Small intestine (tissue), 7 donors: ENCODE data around the gene CDC42EP5. TPM values are rescaled to one million over a fixed set of nuclear protein-coding genes. Genes with fewer than 3 reads are reported as not detected.

Experiments used
- DNase-seq, 2 donors: peaks; one replicate each; pipeline versions ENCODE4 v3.0.0 to v3.0.0-alpha.2; 2013
- FAIRE-seq: peaks from 2 replicates; lab custom pipeline; 2012; peaks lifted over from hg19 to GRCh38; lab: Jason Lieb, UNC
- H3K27ac ChIP-seq, 3 donors: one replicate each; pipeline ENCODE4 v1.5.1; 2013; ENCODE audit warnings: low read length in 2 of 3, mild to moderate bottlenecking in 2 of 3, control low read depth in 1 of 3, inconsistent platforms in 1 of 3, low read depth in 1 of 3, moderate library complexity in 1 of 3
- H3K27me3 ChIP-seq, 3 donors: one replicate each; pipeline ENCODE4 v1.6.1; 2013; ENCODE audit warnings: low read length in 3 of 3, inconsistent platforms in 1 of 3; ENCODE audit not compliant: control insufficient read depth in 3 of 3, insufficient read depth in 3 of 3
- H3K36me3 ChIP-seq, 3 donors: one replicate each; pipeline ENCODE4 v1.6.1; 2013; ENCODE audit warnings: low read length in 3 of 3, inconsistent platforms in 1 of 3, low read depth in 1 of 3, mild to moderate bottlenecking in 1 of 3, moderate library complexity in 1 of 3; ENCODE audit not compliant: control insufficient read depth in 3 of 3, insufficient read depth in 2 of 3
- H3K4me1 ChIP-seq, 3 donors: one replicate each; pipeline ENCODE4 v1.6.1; 2013; ENCODE audit warnings: low read length in 2 of 3, inconsistent platforms in 1 of 3, low read depth in 1 of 3, mild to moderate bottlenecking in 1 of 3, moderate library complexity in 1 of 3; ENCODE audit not compliant: control insufficient read depth in 3 of 3, insufficient read depth in 2 of 3
- H3K4me3 ChIP-seq, 3 donors: one replicate each; pipeline ENCODE4 v1.5.1; 2013; ENCODE audit warnings: low read length in 3 of 3, control low read depth in 1 of 3, inconsistent platforms in 1 of 3, low read depth in 1 of 3, mild to moderate bottlenecking in 1 of 3, moderate library complexity in 1 of 3
- H3K9me3 ChIP-seq, 2 donors: one replicate each; pipeline ENCODE4 v1.6.1; 2013; ENCODE audit warnings: low read depth in 1 of 2, low read length in 1 of 2; ENCODE audit not compliant: control insufficient read depth in 2 of 2, insufficient read depth in 1 of 2
- WGBS, 3 donors: extraction: QIAGEN DNeasy Blood & Tissue Kit; methylation state at CpG; one replicate each; pipeline ENCODE4 v1.1.7; 2013; 5-methylcytosine and 5-hydroxymethylcytosine counted together
- polyA plus RNA-seq, 4 donors: library from polyadenylated mRNA; stranded (reverse) in 3 of 4; unstranded in 1 of 4; fragments of 200-250 nt in 3 of 4; fragments of 120-200 nt in 1 of 4; gene quantifications; one replicate each; pipeline versions ENCODE4 v1.2.1 to v1.2.3, GENCODE V29; 2013
- donor health status: healthy with polysubstance abuse.
- donor health status: control.
- donor health status: control.
- donor health status: Bipolar disorder and iron deficiency.
- donor health status: healthy.

CDC42EP5 gene
- polyA plus RNA-seq, 4 donors, result 131 to 215 (median 163) TPM

DNA sequence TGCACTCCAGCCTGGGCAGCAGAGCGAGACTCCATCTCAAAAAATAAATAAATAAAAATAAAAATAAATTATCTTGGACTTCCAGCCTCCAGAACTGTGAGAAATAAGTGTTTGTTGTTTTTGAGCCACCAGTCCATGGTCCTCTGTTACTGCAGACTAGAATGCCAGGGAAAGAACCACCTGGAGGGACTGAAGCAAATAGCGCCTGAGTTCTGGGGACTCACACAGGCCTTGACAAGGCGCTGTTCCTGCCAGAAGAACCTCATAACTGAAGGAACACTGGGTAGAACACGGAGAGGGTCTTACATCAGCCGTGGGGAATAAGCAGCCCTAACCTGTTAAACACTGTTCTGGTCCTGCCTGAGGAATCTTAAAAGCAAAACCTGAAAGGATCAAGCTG lies 32.5 kb downstream of the CDC42EP5 start:
- no peaks in the 10 kb centered on the region for H3K27me3 ChIP-seq
- FAIRE-seq, result no peak
- H3K36me3 ChIP-seq, result peaks cover 0 to 25% (median 1%) of the 10 kb centered on the region in 3 donors
- H3K27ac ChIP-seq, result no peak overlapping the region
- WGBS, 3 donors, result 91 to 95% (median 94%) methylated on average over 5 of the region's 5 CpGs
- no peaks in the 10 kb centered on the region for H3K9me3 ChIP-seq
- peaks cover 0 to 16% (median 3%) of the 10 kb centered on the region in 3 donors for H3K4me1 ChIP-seq
- no peak for DNase-seq
- no peak overlapping the region for H3K4me3 ChIP-seq

DNA sequence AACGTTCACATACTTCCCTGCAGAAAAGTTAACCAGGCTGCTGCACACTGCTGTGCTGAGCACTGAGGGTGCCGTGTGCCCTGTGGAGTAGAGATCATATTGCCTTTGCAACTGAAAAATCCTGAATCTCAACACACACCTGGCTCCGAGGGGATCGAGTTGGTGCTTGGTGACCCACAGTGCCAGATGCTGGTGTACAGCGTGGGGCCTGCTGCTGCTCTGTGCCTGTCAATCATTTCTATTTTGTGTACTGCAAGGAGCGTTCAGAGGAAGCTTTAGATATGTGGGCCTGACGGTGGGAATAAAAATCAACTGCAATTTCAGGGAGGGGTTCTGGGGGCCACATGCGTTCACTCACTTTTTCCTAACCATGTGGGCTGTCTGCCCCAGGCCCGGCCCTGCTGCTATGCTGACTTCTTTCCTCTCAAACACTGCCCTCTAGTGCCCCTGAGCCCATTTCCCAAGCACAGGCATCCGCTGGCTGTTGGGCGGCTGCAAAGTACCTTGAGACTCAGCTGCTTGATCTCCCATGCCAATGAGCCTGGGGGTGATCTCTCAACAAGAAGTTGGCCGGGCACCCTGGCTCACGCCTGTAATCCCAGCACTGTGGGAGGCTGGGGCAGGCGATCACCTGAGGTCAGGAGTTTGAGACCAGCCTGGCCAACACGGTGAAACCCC lies 33.8 kb downstream of the CDC42EP5 start:
- 43 to 62% (median 52%) methylated on average over 15 of the region's 15 CpGs for WGBS, 3 donors
- Histone ChIP-seq H3K4me3 (no peak overlapping the region), H3K9me3 (no peaks in the 10 kb centered on the region), H3K4me1 (peaks cover 0 to 8% (median 0%) of the 10 kb centered on the region in 3 donors), H3K27ac (no peak overlapping the region), H3K36me3 (peaks cover 0 to 25% (median 0%) of the 10 kb centered on the region in 3 donors), H3K27me3 (no peaks in the 10 kb centered on the region)
- FAIRE-seq (no peak), DNase-seq (peak; percentile 61 to 69)

DNA sequence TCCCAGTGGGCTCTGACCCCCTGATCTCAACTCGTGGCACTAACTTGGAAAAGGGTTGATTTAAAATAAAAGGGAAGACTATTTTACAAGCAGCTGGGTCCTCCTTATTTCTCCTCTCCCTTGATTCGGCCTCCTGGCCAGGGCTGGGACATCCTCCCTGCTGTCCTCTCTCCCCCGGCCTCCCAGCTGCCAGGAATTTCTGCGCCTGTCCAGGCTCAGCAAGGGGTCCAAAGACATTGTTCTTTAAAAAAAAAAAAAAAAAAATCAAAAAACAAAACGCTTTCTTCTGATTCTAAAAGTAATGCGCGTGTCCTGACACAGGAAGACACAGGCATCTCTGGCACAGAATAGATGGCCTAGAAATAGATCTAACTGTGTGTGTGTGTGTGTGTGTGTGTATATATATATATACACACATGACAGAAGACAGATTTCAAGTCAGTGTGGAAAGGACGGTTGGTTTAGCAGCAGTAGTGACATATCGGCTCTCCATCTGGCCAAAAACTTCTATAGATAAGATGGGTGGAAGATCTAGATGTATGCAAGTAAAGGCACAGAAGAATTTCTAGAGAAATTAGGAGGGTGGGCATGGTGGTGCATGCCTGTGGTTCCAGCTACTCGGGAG lies 36.4 kb downstream of the CDC42EP5 start:
- no peak for DNase-seq
- H3K9me3 ChIP-seq, result no peaks in the 10 kb centered on the region
- H3K36me3 ChIP-seq, result peaks cover 0 to 18% (median 0%) of the 10 kb centered on the region in 3 donors
- peaks cover 0 to 6% (median 0%) of the 10 kb centered on the region in 3 donors for H3K4me1 ChIP-seq
- no peak for FAIRE-seq
- H3K27me3 ChIP-seq, result no peaks in the 10 kb centered on the region
- 74 to 89% (median 87%) methylated on average over 10 of the region's 10 CpGs for WGBS, 3 donors
- no peak overlapping the region for H3K27ac ChIP-seq
- no peak overlapping the region for H3K4me3 ChIP-seq

- peaks cover 0 to 6% (median 0%) of the 10 kb centered on the region in 3 donors for H3K4me1 ChIP-seq
- H3K9me3 ChIP-seq, result no peaks in the 10 kb centered on the region
- DNase-seq, result no peak
- WGBS, 3 donors, result 56 to 76% (median 68%) methylated on average over 12 to 15 of the region's 15 CpGs
- no peak for FAIRE-seq
- H3K27me3 ChIP-seq, result no peaks in the 10 kb centered on the region
- no peak overlapping the region for H3K4me3 ChIP-seq
- H3K36me3 ChIP-seq, result peaks cover 0 to 18% (median 0%) of the 10 kb centered on the region in 3 donors
- H3K27ac ChIP-seq, result no peak overlapping the region
Observed at GRCh38 chr19:54436031-54436523, 37.0 kb downstream of the CDC42EP5 start.

GRCh38 chr19:54435551-54436016 lies 37.5 kb downstream of the CDC42EP5 start:
- WGBS, 3 donors, result 44 to 53% (median 46%) methylated on average over 13 to 16 of the region's 16 CpGs
- no peak for FAIRE-seq
- Histone ChIP-seq H3K27me3 (no peaks in the 10 kb centered on the region), H3K36me3 (peaks cover 0 to 18% (median 0%) of the 10 kb centered on the region in 3 donors), H3K4me3 (no peak overlapping the region), H3K9me3 (no peaks in the 10 kb centered on the region), H3K4me1 (peaks cover 0 to 7% (median 0%) of the 10 kb centered on the region in 3 donors), H3K27ac (no peak overlapping the region)
- DNase-seq, result no peak

DNA sequence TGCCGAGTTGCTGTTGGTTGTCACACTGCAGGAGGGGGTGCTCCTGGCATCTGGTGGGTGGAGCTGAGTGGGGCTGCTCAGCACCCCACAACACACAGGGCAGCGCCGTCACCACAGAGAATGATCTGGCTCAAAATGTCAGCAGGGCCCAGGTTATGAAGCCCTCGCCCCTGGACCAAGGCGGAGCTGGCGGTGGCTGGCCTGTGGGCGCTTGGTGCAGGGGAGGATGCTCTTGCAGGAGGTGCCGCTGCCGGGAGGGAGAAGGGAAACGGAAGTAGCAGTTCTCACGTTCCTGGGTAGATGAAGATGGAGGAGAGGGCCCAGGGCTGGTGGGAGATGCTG lies 38.3 kb downstream of the CDC42EP5 start:
- DNase-seq (no peak), FAIRE-seq (no peak)
- Histone ChIP-seq H3K9me3 (no peaks in the 10 kb centered on the region), H3K4me1 (peaks cover 0 to 14% (median 0%) of the 10 kb centered on the region in 3 donors), H3K36me3 (peaks cover 0 to 14% (median 0%) of the 10 kb centered on the region in 3 donors), H3K27me3 (peaks cover 0 to 5% (median 2%) of the 10 kb centered on the region in 3 donors), H3K27ac (no peak overlapping the region), H3K4me3 (no peak overlapping the region)
- 14 to 36% (median 21%) methylated on average over 11 of the region's 11 CpGs for WGBS, 3 donors

GRCh38 chr19:54434112-54434872 lies 38.8 kb downstream of the CDC42EP5 start:
- Histone ChIP-seq H3K4me3 (no peak overlapping the region), H3K27ac (no peak overlapping the region), H3K36me3 (peaks cover 0 to 11% (median 0%) of the 10 kb centered on the region in 3 donors), H3K27me3 (peaks cover 0 to 7% (median 3%) of the 10 kb centered on the region in 3 donors), H3K9me3 (no peaks in the 10 kb centered on the region), H3K4me1 (peaks cover 0 to 14% (median 0%) of the 10 kb centered on the region in 3 donors)
- DNase-seq (no peak), FAIRE-seq (no peak)
- 17 to 53% (median 45%) methylated on average over 23 of the region's 23 CpGs for WGBS, 3 donors

DNA sequence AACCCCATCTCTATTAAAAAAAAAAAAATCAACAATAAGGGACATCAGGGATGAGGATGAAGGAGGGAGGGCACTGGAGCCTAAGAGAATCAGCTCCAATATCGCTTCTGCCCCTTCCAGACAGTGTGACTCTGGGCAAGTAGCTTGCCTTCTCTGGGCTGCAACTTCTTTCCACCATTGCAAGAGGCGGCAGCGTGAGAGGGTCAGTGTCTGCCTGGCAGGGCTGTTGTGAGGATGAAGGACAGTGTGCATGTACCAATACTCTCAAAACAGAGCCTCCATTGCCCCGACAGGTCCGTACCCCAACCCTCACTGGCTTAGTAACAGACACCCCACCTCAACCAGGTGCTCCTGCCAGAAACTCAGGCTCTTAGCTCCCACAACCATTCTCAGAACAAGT lies 39.4 kb downstream of the CDC42EP5 start:
- FAIRE-seq, result no peak
- no peak overlapping the region for H3K27ac ChIP-seq
- DNase-seq, result no peak
- 55 to 86% (median 77%) methylated on average over 5 of the region's 5 CpGs for WGBS, 3 donors
- H3K9me3 ChIP-seq, result no peaks in the 10 kb centered on the region
- peaks cover 0 to 11% (median 0%) of the 10 kb centered on the region in 3 donors for H3K4me1 ChIP-seq
- H3K27me3 ChIP-seq, result peaks cover 0 to 8% (median 3%) of the 10 kb centered on the region in 3 donors
- no peak overlapping the region for H3K4me3 ChIP-seq
- H3K36me3 ChIP-seq, result peaks cover 0 to 7% (median 0%) of the 10 kb centered on the region in 3 donors
